GM13977 (cell line): Measurements from ENCODE around the gene APC.
A peak's percentile ranks its signal among the peaks of the same experiment; 100 is the strongest.

Source experiments
- DNase-seq: peaks from one replicate; pipeline ENCODE4 v3.0.0; 2012; ENCODE audit warnings: low spot score
- CTCF ChIP-seq: IDR thresholded peaks from 2 replicates; pipeline ENCODE4 v1.5.1; 2012; ENCODE audit warnings: mild to moderate bottlenecking, control low read depth; ENCODE audit not compliant: insufficient read depth; ENCODE audit errors: extremely low read depth, missing control alignments
- in situ Hi-C: fragments of 300-500 bp; cut with MboI; formaldehyde crosslinking; loops from one replicate; pipeline ENCODE4 v1.12.0; 2022; ENCODE audit warnings: low sequenced_read_pairs, low pct_unique_long_range_greater_than_20kb, mixed read lengths, inconsistent platforms; ENCODE audit not compliant: unreplicated experiment

APC gene

GRCh38 chr5:112743631-112744030 is 5.9 kb downstream of the APC start:
- TF ChIP-seq CTCF: no peak
- in situ Hi-C loops: no loop called here

GRCh38 chr5:112752335-112752734 is 14.7 kb downstream of the APC start:
- TF ChIP-seq CTCF: no peak
- no peak for DNase-seq
- in situ Hi-C loops: loop anchor here (10.0 kb wide), 1 partner anchor 198 kb away; no protein-coding TSS in a partner anchor

More at GRCh38 chr5:112743631-112744030, 5.9 kb downstream of the APC start:
- DNase-seq: no peak

GRCh38 chr5:112755703-112756102 is 18.0 kb downstream of the APC start:
- no peak for TF ChIP-seq CTCF
- DNase-seq: no peak
- in situ Hi-C loops: loop anchor here (10.0 kb wide), 1 partner anchor 201 kb away; no protein-coding TSS in a partner anchor

- in situ Hi-C loops: loop anchor here (10.0 kb wide), 1 partner anchor 203 kb away; no protein-coding TSS in a partner anchor
- DNase-seq: peak; percentile 30
- peak; percentile 60 for TF ChIP-seq CTCF
Observed at GRCh38 chr5:112757468-112758208, 20.0 kb downstream of the APC start.

- no peak for DNase-seq
- in situ Hi-C loops: loop anchor here (10.0 kb wide), 1 partner anchor 204 kb away; no protein-coding TSS in a partner anchor
- no peak for TF ChIP-seq CTCF
Observed at GRCh38 chr5:112758676-112759075, 21.0 kb downstream of the APC start.

- DNase-seq: no peak
- TF ChIP-seq CTCF: no peak
- in situ Hi-C loops: no loop called here
Observed at GRCh38 chr5:112762113-112762810, 24.6 kb downstream of the APC start.
